A673 (cell line): ENCODE measurements around the gene BICD2. TPM values are rescaled to one million over a fixed set of nuclear protein-coding genes. Genes with fewer than 3 reads are reported as not detected.
A peak's percentile ranks its signal among the peaks of the same experiment; 100 is the strongest.

Experiments
- BruUV-seq: library from RNA; stranded (reverse); fragments of 400-500 nt; replicated peaks from 2 replicates; lab custom pipeline; 2021; lab: Mats Ljungman, UMichigan
- CTCF ChIA-PET: fragments of 300-600 bp; sonication (Branson Sonifier 250); formaldehyde crosslinking; loops from one replicate; lab custom pipeline; 2022; ENCODE audit warnings: antibody characterized with exemption; lab: Charles Lee
- POLR2A ChIA-PET: fragments of 300-600 bp; sonication (Branson Sonifier 250); formaldehyde crosslinking; loops from one replicate; lab custom pipeline; 2022; ENCODE audit warnings: antibody characterized with exemption; ENCODE audit not compliant: low non-redundant PET; lab: Charles Lee
- DNase-seq: peaks from one replicate; pipeline ENCODE4 v3.0.0-alpha.2; 2015; ENCODE audit warnings: low spot score
- H3K27ac ChIP-seq: fragments of 200-600 bp; sonication (generic); 2 replicates; pipeline ENCODE4 v1.5.1; 2016; ENCODE audit warnings: mixed run types, low read depth, mild to moderate bottlenecking, mixed read lengths, antibody characterized with exemption, low read length; ENCODE audit not compliant: poor library complexity, severe bottlenecking
- H3K27me3 ChIP-seq: fragments of 200-600 bp; sonication (generic); replicated peaks from 2 replicates; pipeline ENCODE4 v1.6.1; 2017; ENCODE audit warnings: mixed run types, low read depth, mild to moderate bottlenecking, mixed read lengths, antibody characterized with exemption, low read length; ENCODE audit not compliant: insufficient read depth, poor library complexity
- H3K36me3 ChIP-seq: fragments of 200-600 bp; sonication (generic); 2 replicates; pipeline ENCODE4 v1.6.1; 2016; ENCODE audit warnings: mixed run types, mild to moderate bottlenecking, mixed read lengths, antibody characterized with exemption, low read length; ENCODE audit not compliant: insufficient read depth, poor library complexity, severe bottlenecking
- H3K4me1 ChIP-seq: fragments of 200-600 bp; sonication (generic); 2 replicates; pipeline ENCODE4 v1.6.1; 2017; ENCODE audit warnings: mixed run types, mild to moderate bottlenecking, mixed read lengths, antibody characterized with exemption, low read length; ENCODE audit not compliant: insufficient read depth, poor library complexity, severe bottlenecking
- H3K4me3 ChIP-seq: fragments of 200-600 bp; sonication (generic); 2 replicates; pipeline ENCODE4 v1.5.1; 2016; ENCODE audit warnings: low read depth, mixed run types, mild to moderate bottlenecking, mixed read lengths, low read length; ENCODE audit not compliant: poor library complexity, severe bottlenecking
- H3K9me3 ChIP-seq: fragments of 200-600 bp; sonication (generic); 2 replicates; pipeline ENCODE4 v1.6.1; 2016; ENCODE audit warnings: mixed run types, low read depth, mild to moderate bottlenecking, mixed read lengths, antibody characterized with exemption, low read length; ENCODE audit not compliant: poor library complexity, severe bottlenecking
- EZH2 ChIP-seq: fragments of 200-600 bp; sonication (generic); IDR thresholded peaks from 2 replicates; pipeline ENCODE4 v1.6.1; 2017; ENCODE audit warnings: borderline replicate concordance, low read depth, mild to moderate bottlenecking, mixed read lengths, antibody characterized with exemption, low read length; ENCODE audit not compliant: poor library complexity, severe bottlenecking
- intact Hi-C: fragments of 100-400 bp; cut with micrococcal nuclease; formaldehyde crosslinking; loops from one replicate; pipeline ENCODE4 v1.10.0; 2022; ENCODE audit not compliant: unreplicated experiment
- total RNA-seq: library from RNA; stranded (reverse); gene quantifications from 2 replicates; pipeline ENCODE4 v1.2.3, GENCODE V29; 2021
- TF ChIP-seq, protein P1 (sequence below): fragments of 300-800, 200-600 bp; sonication (generic); conservative IDR thresholded peaks from 2 replicates; pipeline ENCODE4 v1.5.1; 2017; ENCODE audit warnings: low read depth, mild to moderate bottlenecking, antibody characterized with exemption, low read length, moderate library complexity, mixed read lengths

BICD2 gene
- total RNA-seq, 1 experiment from 2014 or later: 47.8 TPM

GRCh38 chr9:92774274-92774673 lies 9.6 kb upstream of the BICD2 start:
- Histone ChIP-seq H3K27me3 (no peaks in the 10 kb centered on the region), H3K4me3 (no peak overlapping the region), H3K27ac (no peak overlapping the region), H3K4me1 (peaks cover 4% of the 10 kb centered on the region), H3K36me3 (no peaks in the 10 kb centered on the region), H3K9me3 (no peaks in the 10 kb centered on the region)
- ChIA-PET CTCF (interaction anchor here (0.9 kb wide), 1 partner anchor 9 kb away, joined by 3 read pairs; no protein-coding TSS in a partner anchor), POLR2A (no interaction called here)
- intact Hi-C loops: no loop called here
- TF ChIP-seq, protein P1, sequence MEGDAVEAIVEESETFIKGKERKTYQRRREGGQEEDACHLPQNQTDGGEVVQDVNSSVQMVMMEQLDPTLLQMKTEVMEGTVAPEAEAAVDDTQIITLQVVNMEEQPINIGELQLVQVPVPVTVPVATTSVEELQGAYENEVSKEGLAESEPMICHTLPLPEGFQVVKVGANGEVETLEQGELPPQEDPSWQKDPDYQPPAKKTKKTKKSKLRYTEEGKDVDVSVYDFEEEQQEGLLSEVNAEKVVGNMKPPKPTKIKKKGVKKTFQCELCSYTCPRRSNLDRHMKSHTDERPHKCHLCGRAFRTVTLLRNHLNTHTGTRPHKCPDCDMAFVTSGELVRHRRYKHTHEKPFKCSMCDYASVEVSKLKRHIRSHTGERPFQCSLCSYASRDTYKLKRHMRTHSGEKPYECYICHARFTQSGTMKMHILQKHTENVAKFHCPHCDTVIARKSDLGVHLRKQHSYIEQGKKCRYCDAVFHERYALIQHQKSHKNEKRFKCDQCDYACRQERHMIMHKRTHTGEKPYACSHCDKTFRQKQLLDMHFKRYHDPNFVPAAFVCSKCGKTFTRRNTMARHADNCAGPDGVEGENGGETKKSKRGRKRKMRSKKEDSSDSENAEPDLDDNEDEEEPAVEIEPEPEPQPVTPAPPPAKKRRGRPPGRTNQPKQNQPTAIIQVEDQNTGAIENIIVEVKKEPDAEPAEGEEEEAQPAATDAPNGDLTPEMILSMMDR: no peak
- no peak for TF ChIP-seq EZH2
- BruUV-seq: no TSS peak
- DNase-seq: peak; percentile 18

GRCh38 chr9:92773810-92774209 lies 9.2 kb upstream of the BICD2 start:
- H3K27me3 ChIP-seq: no peaks in the 10 kb centered on the region
- ChIA-PET POLR2A (no interaction called here), CTCF (interaction anchor here (0.9 kb wide), 1 partner anchor 9 kb away, joined by 3 read pairs; no protein-coding TSS in a partner anchor)
- TF ChIP-seq EZH2: no peak
- TF ChIP-seq, protein P1: no peak
- no TSS peak for BruUV-seq
- no peaks in the 10 kb centered on the region for H3K36me3 ChIP-seq
- DNase-seq: no peak
- no peak overlapping the region for H3K4me3 ChIP-seq
- peaks cover 4% of the 10 kb centered on the region for H3K4me1 ChIP-seq
- intact Hi-C loops: no loop called here
- H3K27ac ChIP-seq: no peak overlapping the region
- H3K9me3 ChIP-seq: no peaks in the 10 kb centered on the region

DNA sequence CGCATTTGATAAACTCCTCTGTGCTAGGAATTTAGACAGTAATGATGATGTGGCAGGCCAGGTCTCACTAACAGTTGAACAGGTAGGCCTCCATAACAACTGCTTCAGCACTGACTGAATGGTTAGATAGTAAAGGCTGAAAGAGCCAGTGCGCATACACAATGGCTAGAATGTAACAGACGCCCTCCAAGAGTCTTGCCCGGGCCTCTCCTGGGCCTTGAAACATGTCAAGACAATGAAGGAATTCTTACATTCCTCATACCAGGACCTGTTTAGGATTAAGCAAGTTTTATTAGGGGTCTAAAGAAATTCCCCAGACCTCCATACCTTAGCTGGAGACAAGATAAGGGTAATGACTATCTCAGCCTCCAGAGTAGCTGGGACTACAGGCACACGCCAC lies 6.7 kb upstream of the BICD2 start:
- Histone ChIP-seq H3K9me3 (no peaks in the 10 kb centered on the region), H3K27me3 (no peaks in the 10 kb centered on the region), H3K36me3 (no peaks in the 10 kb centered on the region), H3K4me3 (no peak overlapping the region), H3K27ac (no peak overlapping the region), H3K4me1 (peaks cover 4% of the 10 kb centered on the region)
- ChIA-PET CTCF (no interaction called here), POLR2A (no interaction called here)
- no peak for DNase-seq
- TF ChIP-seq, protein P1: no peak
- TF ChIP-seq EZH2: no peak
- intact Hi-C loops: no loop called here
- BruUV-seq: no TSS peak
